WTC11 (cell line): Measurements from ENCODE around the gene MMP24. TPM values are rescaled to one million over a fixed set of nuclear protein-coding genes. Genes with fewer than 3 reads are reported as not detected.
A peak's percentile ranks its signal among the peaks of the same experiment; 100 is the strongest.

Experiments
- ATAC-seq: fragments of 200-7000 bp; cut with Tn5 transposase; 2 replicates; pipeline ENCODE4 v1.10.0; 2021; ENCODE audit warnings: mild to moderate bottlenecking, moderate library complexity
- Bru-seq: library from RNA; stranded (reverse); fragments of 400-500 nt; gene quantifications from one replicate; lab custom pipeline; 2021; lab: Mats Ljungman, UMichigan
- CTCF ChIA-PET: fragments of 300-600 bp; sonication (Branson Sonifier 250); formaldehyde crosslinking; loops from one replicate; lab custom pipeline; 2021; ENCODE audit warnings: antibody characterized with exemption; lab: Charles Lee
- POLR2A ChIA-PET: fragments of 350-600 bp; sonication (Branson Sonifier 250); formaldehyde crosslinking; loops from one replicate; lab custom pipeline; 2021; ENCODE audit warnings: antibody characterized with exemption; lab: Charles Lee
- DNase-seq: peaks from one replicate; pipeline ENCODE4 v3.0.0; 2021; ENCODE audit warnings: low spot score
- H3K27ac Mint-ChIP-seq: 2 replicates; pipeline ENCODE4 v1.8.0; 2021; ENCODE audit warnings: mixed read lengths
- H3K27me3 Mint-ChIP-seq: 2 replicates; pipeline ENCODE4 v1.8.0; 2021; ENCODE audit warnings: low read depth, mild to moderate bottlenecking, moderate library complexity, mixed read lengths
- H3K36me3 Mint-ChIP-seq: 2 replicates; pipeline ENCODE4 v1.8.0; 2021; ENCODE audit warnings: mixed read lengths
- H3K4me1 Mint-ChIP-seq: 2 replicates; pipeline ENCODE4 v1.8.0; 2022; ENCODE audit warnings: mixed read lengths
- H3K4me3 Mint-ChIP-seq: 2 replicates; pipeline ENCODE4 v1.8.0; 2021; ENCODE audit warnings: mild to moderate bottlenecking, moderate library complexity, mixed read lengths
- H3K9me3 Mint-ChIP-seq: 2 replicates; pipeline ENCODE4 v1.8.0; 2021; ENCODE audit warnings: mixed read lengths
- CTCF ChIP-seq: fragments of 200-600 bp; IDR thresholded peaks from 2 replicates; pipeline ENCODE4 v1.8.0; 2022; ENCODE audit warnings: antibody characterized with exemption
- E2F1 ChIP-seq: sonication (generic); formaldehyde crosslinking; IDR thresholded peaks from 2 replicates; pipeline ENCODE4 v1.8.0; 2022; ENCODE audit warnings: mild to moderate bottlenecking, missing genetic modification reagents
- GRHL2 ChIP-seq: fragments of 250-450 bp; sonication (Bioruptor Pico); IDR thresholded peaks from 2 replicates; pipeline ENCODE4 v1.8.0; 2022; ENCODE audit warnings: mild to moderate bottlenecking, moderate library complexity; ENCODE audit not compliant: insufficient replicate concordance, severe bottlenecking
- HMGA2 ChIP-seq: fragments of 250-450 bp; sonication (Bioruptor Pico); IDR thresholded peaks from 2 replicates; pipeline ENCODE4 v1.4.0; 2021; ENCODE audit warnings: mild to moderate bottlenecking, moderate library complexity
- JUN ChIP-seq: sonication (generic); formaldehyde crosslinking; IDR thresholded peaks from 2 replicates; pipeline ENCODE4 v1.8.0; 2023; ENCODE audit warnings: mild to moderate bottlenecking, missing genetic modification reagents
- MXD4 ChIP-seq: fragments of 250-450 bp; sonication (Bioruptor Pico); IDR thresholded peaks from 2 replicates; pipeline ENCODE4 v1.8.0; 2021; ENCODE audit warnings: mild to moderate bottlenecking, moderate library complexity, borderline replicate concordance
- NFE2L1 ChIP-seq: sonication (generic); formaldehyde crosslinking; IDR thresholded peaks from 2 replicates; pipeline ENCODE4 v1.8.1; 2023; ENCODE audit warnings: missing genetic modification reagents
- RELA ChIP-seq: sonication (generic); formaldehyde crosslinking; IDR thresholded peaks from 2 replicates; pipeline ENCODE4 v1.8.1; 2022; ENCODE audit warnings: missing genetic modification reagents, mild to moderate bottlenecking, borderline replicate concordance
- SMAD3 ChIP-seq: sonication (generic); formaldehyde crosslinking; IDR thresholded peaks from 2 replicates; pipeline ENCODE4 v1.8.0; 2022; ENCODE audit warnings: missing genetic modification reagents, mild to moderate bottlenecking, borderline replicate concordance
- STAT6 ChIP-seq: sonication (generic); formaldehyde crosslinking; conservative IDR thresholded peaks from 2 replicates; pipeline ENCODE4 v1.8.1; 2023; ENCODE audit warnings: mild to moderate bottlenecking, low read depth, missing genetic modification reagents, moderate library complexity
- TCF7 ChIP-seq: sonication (generic); formaldehyde crosslinking; IDR thresholded peaks from 2 replicates; pipeline ENCODE4 v1.8.0; 2022; ENCODE audit warnings: mild to moderate bottlenecking, low read depth, missing genetic modification reagents, moderate library complexity
- TP53 ChIP-seq: sonication (generic); formaldehyde crosslinking; IDR thresholded peaks from 2 replicates; pipeline ENCODE4 v1.8.1; 2023; ENCODE audit warnings: mild to moderate bottlenecking, missing genetic modification reagents
- USF2 ChIP-seq: sonication (generic); formaldehyde crosslinking; IDR thresholded peaks from 2 replicates; pipeline ENCODE4 v1.8.1; 2023; ENCODE audit warnings: mild to moderate bottlenecking, missing genetic modification reagents, moderate library complexity
- ZBTB21 ChIP-seq: sonication (generic); formaldehyde crosslinking; IDR thresholded peaks from 2 replicates; pipeline ENCODE4 v1.8.1; 2023; ENCODE audit warnings: mild to moderate bottlenecking, missing genetic modification reagents, borderline replicate concordance
- ZNF121 ChIP-seq: sonication (generic); formaldehyde crosslinking; IDR thresholded peaks from 2 replicates; pipeline ENCODE4 v1.8.0; 2023; ENCODE audit warnings: missing genetic modification reagents
- ZNF423 ChIP-seq: fragments of 250-450 bp; sonication (Bioruptor Pico); IDR thresholded peaks from 2 replicates; pipeline ENCODE4 v2.1.2; 2022; ENCODE audit warnings: mild to moderate bottlenecking, moderate library complexity
- ZNF671 ChIP-seq: fragments of 250-450 bp; sonication (Bioruptor Pico); IDR thresholded peaks from 2 replicates; pipeline ENCODE4 v1.8.0; 2021; ENCODE audit warnings: mild to moderate bottlenecking
- long read RNA-seq, 3 experiments: library from RNA in 1 of 3; library from capped mRNA in 1 of 3; library from polyadenylated mRNA in 1 of 3; unstranded in 2 of 3; stranded (forward) in 1 of 3; transcript quantifications; one replicate each; pipeline ENCODE4 v2.0.0, GENCODE V29; 2021
- total RNA-seq: library from RNA; stranded (reverse); gene quantifications from 3 replicates; pipeline ENCODE4 v1.2.3, GENCODE V29; 2021
- TF ChIP-seq, protein P1 (sequence below): fragments of 250-450 bp; sonication (Bioruptor Pico); IDR thresholded peaks from 2 replicates; pipeline ENCODE4 v1.9.0; 2021; ENCODE audit warnings: moderate library complexity, mild to moderate bottlenecking, inconsistent platforms, borderline replicate concordance
- TF ChIP-seq, protein P2 (sequence below): fragments of 250-450 bp; sonication (Bioruptor Pico); IDR thresholded peaks from 2 replicates; pipeline ENCODE4 v1.9.0; 2021; ENCODE audit warnings: mild to moderate bottlenecking

MMP24 gene
- 6.6 to 16.8 TPM (median 7.2 TPM) in 3 replicates for total RNA-seq
- Bru-seq, nascent RNA = percentile 38 among the genes with signal in this experiment
- long read RNA-seq, experiment 1, full-length matches to known transcripts = 65 of 107 reads
- long read RNA-seq, experiment 1, partial matches to known transcripts = 22 of 107 reads
- long read RNA-seq, experiment 1, other reads (novel, unspliced or antisense) = 20 of 107 reads
- long read RNA-seq, experiment 2, full-length matches to known transcripts = 6 of 20 reads
- long read RNA-seq, experiment 2, partial matches to known transcripts = 5 of 20 reads
- long read RNA-seq, experiment 2, other reads (novel, unspliced or antisense) = 9 of 20 reads
- long read RNA-seq, experiment 3, partial matches to known transcripts = 0 of 2 reads
- long read RNA-seq, experiment 3, other reads (novel, unspliced or antisense) = 2 of 2 reads

- POLR2A ChIA-PET = interaction anchor here (0.6 to 3.0 kb wide), 8 partner anchors 34 to 401 kb away, joined by 3 to 15 read pairs (median 4); partner anchors contain the start of genes EDEM2 and NCOA6
These were observed at the start of gene MMP24 for GRCh38 chr20:35226126-35226883. Gene MMP24 (plus strand): TSS chr20:35226690. CDS start chr20:35226739, 49 bp downstream.

DNA sequence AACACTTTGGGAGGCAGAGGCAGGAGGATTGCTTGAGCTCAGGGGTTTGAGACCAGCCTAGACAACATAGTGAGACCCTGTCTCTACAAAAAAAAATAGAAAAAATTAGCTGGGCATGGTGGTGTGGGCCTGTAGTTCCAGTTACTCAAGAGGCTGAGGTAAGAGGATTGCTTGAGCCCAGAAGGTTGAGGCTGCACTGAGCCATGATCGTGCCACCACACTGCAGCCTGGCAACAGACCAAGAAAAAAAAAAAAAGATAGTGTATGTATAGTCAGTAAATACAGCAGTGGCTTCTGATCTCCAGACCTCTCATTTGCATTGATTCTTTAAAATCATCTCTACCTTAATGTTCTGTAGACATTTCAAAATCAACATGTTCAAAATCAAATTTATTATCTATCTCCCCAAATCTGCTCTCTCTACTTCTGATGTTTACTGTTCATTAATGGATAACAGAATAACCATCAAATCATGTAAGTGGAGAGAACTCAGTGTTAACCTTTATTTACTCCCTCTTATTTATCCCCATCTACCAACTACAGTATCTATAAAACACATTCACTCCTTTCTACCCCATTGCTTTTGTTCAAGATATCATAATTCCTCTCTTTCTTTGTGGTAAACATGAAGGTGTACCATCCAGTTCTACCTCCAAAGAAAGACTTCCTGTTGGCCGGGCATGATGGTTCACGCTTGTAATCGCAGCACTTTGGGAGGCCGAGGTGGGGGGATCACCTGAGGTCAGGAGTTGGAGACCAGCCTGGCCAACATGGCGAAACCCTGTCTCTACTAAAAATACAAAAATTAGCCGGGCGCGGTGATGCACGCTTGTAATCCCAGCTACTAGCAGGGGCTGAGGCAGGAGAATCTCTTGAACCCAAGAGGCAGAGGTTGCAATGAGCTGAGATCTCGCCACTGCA is 46.9 kb upstream of the MMP24 start:
- Mint-ChIP-seq H3K27me3 (peaks cover 2% of the 10 kb centered on the region; the same call in 1 of the 2 replicates), H3K4me3 (no peak overlapping the region), H3K9me3 (peaks cover 12% of the 10 kb centered on the region), H3K36me3 (peaks cover 19% of the 10 kb centered on the region), H3K4me1 (peaks cover 10% of the 10 kb centered on the region), H3K27ac (no peak overlapping the region)
- CTCF ChIA-PET = interaction anchor here (0.9 to 1.0 kb wide), 2 partner anchors 32 to 83 kb away, joined by 3 to 5 read pairs; partner anchors contain the start of gene EDEM2
- ATAC-seq (no peak), DNase-seq (no peak)
- POLR2A ChIA-PET = interaction anchor here (0.7 kb wide), 1 partner anchor 11 kb away, joined by 5 read pairs; no protein-coding TSS in a partner anchor
- TF ChIP-seq USF2 = no peak
- no peak for TF ChIP-seq ZBTB21
- no peak for TF ChIP-seq ZNF121 (CRISPR knock-in tag)
- TF ChIP-seq TP53 (CRISPR knock-in tag) = no peak
- TF ChIP-seq NFE2L1 (CRISPR knock-in tag) = no peak
- no peak for TF ChIP-seq HMGA2 (CRISPR knock-in tag)
- TF ChIP-seq GRHL2 (CRISPR knock-in tag) = no peak
- TF ChIP-seq, protein P1, sequence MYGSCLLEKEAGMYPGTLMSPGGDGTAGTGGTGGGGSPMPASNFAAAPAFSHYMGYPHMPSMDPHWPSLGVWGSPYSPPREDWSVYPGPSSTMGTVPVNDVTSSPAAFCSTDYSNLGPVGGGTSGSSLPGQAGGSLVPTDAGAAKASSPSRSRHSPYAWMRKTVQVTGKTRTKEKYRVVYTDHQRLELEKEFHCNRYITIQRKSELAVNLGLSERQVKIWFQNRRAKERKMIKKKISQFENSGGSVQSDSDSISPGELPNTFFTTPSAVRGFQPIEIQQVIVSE (CRISPR knock-in tag) = no peak
- TF ChIP-seq RELA (CRISPR knock-in tag) = no peak
- TF ChIP-seq JUN (CRISPR knock-in tag) = no peak
- TF ChIP-seq E2F1 (CRISPR knock-in tag) = no peak
- no peak for TF ChIP-seq TCF7 (CRISPR knock-in tag)
- no peak for TF ChIP-seq CTCF
- no peak for TF ChIP-seq MXD4

More at GRCh38 chr20:35226126-35226883, at the start of gene MMP24:
- DNase-seq (peak; percentile 34), ATAC-seq (peak; percentile 79)
- H3K36me3 Mint-ChIP-seq = no peaks in the 10 kb centered on the region
- peaks cover 5% of the 10 kb centered on the region for H3K9me3 Mint-ChIP-seq
- peaks cover 28% of the 10 kb centered on the region for H3K27me3 Mint-ChIP-seq
- CTCF ChIA-PET = interaction anchor here (0.6 to 2.2 kb wide), 16 partner anchors 17 to 270 kb away, joined by 3 to 12 read pairs (median 4); partner anchors contain the start of genes EDEM2 and MYH7B
- peaks cover 15% of the 10 kb centered on the region for H3K4me1 Mint-ChIP-seq
- H3K27ac Mint-ChIP-seq = no peak within 1 kb of the TSS
- no peak for TF ChIP-seq STAT6 (CRISPR knock-in tag)
- TF ChIP-seq ZNF423 (CRISPR knock-in tag) = 0 out of 2 replicates have a peak, but pooled peaks have one; percentile 11
- no peak for TF ChIP-seq SMAD3
- no peak for TF ChIP-seq ZNF671 (CRISPR knock-in tag)
- TF ChIP-seq, protein P2, sequence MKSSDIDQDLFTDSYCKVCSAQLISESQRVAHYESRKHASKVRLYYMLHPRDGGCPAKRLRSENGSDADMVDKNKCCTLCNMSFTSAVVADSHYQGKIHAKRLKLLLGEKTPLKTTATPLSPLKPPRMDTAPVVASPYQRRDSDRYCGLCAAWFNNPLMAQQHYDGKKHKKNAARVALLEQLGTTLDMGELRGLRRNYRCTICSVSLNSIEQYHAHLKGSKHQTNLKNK = no peak
- H3K4me3 Mint-ChIP-seq = peak within 1 kb of the TSS; percentile 72
